OCI-M2 (cell line): ENCODE measurements around the gene HEG1.

ENCODE experiments used
- DNase-seq: peaks from one replicate; lab custom pipeline; 2025; ENCODE audit not compliant: unreplicated experiment; lab: John Stamatoyannopoulos, UW

Gene HEG1

DNA sequence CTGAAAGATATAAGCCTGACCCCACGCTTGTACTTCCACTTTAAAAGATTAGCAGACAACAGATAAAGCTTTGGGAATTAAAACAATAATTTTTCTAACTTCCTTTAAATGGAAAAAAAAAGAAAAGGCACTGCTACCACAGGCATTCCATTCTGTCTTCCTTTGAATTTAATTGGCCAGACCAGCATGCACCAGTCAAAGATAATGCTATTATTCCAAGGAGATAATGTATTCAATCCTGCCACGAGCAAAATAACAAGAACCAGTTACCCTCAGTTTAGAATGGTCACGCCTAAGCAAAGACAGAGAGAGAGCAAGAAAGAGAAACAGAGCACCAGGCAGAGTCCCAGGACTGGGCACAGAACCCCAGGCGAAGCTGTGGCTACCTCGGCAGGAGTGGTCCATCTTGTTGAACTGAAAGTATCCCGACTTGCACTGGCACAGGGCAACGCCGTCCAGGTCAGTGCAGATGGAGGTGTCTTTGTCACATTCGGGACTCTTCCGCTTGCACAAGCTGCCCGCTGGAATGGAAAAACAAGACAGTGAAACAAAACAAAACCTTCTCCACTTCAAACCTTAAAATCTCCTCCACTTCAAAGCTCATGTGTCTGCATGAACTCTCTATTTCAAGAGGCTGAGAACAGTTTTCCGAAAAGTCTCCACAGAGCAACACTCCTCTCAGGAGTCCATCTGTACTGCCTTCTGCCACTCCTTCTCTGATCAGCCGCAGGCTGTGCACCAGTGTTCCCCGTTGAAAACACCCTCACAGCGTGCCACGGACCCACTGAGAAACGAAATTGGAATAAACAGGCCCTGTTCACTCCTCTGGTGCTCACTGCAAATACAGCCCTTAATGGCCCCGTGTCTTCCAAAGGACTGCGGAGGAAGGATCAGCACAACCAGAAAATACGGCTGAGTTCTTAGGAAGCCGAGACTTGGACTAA lies 58.2 kb downstream of the HEG1 start:
- DNase-seq, result no peak

- DNase-seq, result no peak
Measured at GRCh38 chr3:124995460-124995994, 60.3 kb downstream of the HEG1 start.

GRCh38 chr3:124993466-124993865 lies 62.3 kb downstream of the HEG1 start:
- no peak for DNase-seq

DNA sequence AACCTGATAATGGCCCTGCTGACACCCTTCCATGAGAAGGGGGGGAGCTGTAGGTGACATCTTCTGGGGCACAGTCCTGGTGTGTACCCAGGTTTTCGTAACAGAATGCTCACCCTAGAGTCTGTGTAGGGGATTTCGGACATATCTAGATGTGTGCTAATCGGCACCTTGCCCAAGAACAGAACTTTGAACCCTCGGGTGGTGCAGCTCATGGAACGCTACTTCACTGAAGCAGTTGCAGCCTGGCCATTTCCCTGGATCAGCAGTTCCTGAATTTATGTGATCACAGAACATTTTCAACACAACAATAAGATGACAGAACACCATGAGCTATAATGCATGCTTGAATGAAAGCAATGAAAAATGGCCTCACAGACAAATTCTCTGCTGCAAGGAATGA lies 63.8 kb downstream of the HEG1 start:
- DNase-seq, result no peak

DNA sequence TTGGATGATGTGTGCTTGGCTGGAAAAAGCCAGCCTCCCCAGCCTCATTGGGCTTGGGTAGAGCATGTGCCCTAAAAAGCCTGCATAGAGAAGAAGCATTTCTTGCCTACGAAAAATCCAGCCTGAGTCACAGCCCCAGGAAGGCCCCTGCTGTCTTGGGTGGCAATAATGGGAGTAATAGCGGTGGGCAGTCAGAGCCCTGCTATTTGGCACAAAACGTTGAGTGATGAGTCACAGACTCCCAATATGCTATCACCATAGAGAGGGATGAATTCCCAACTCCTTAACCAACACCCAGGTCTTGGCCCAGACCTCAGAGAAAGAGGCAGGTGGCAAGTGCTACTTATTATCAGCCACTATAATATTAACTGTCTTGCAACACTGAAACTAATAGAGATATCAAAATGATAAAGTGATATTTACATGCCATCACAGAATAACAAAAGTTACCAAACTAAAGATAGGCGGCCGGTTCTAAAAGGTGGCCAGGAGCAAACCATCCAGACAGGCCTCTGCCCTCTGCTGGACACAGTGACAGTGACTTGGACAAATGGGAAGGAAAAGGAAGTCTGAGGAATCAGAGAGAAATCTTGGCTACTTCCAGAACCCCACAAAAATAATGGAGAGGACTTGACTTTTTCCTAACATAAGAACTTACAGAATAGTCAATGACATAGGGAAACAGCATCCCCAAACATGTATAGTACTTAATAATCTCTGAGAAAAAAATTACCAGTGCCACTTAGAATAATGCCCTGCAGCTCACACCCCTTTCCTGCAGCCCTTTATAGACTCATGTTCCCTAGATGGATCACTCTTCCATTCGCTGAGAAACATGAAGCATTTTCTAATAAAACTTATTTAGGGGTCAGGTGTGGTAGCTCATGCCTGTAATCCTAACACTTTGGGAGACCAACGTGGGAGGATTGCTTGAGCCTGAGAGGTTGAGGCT lies 69.3 kb downstream of the HEG1 start:
- no peak for DNase-seq

DNA sequence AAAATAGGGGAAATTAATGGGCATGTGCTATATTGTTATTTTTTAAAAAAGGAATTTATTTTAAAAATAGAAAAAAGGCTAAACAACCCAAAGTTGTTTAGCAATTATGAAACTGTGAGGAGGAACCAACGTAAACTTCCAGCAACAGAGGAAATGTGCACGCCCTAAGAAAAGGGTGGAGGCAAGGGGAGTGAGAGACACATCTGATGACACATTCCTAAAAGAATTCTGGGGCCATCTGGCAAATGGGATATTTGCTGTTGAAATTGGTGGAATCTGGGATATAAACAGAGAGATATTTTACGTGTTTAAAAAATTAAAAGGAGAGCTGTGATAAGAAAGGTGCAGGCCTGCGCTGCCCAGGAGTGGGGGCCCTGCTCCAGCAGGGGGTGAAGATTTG lies 70.4 kb downstream of the HEG1 start:
- no peak for DNase-seq

- DNase-seq, result no peak
Measured at GRCh38 chr3:124984754-124985153, 71.0 kb downstream of the HEG1 start.

DNA sequence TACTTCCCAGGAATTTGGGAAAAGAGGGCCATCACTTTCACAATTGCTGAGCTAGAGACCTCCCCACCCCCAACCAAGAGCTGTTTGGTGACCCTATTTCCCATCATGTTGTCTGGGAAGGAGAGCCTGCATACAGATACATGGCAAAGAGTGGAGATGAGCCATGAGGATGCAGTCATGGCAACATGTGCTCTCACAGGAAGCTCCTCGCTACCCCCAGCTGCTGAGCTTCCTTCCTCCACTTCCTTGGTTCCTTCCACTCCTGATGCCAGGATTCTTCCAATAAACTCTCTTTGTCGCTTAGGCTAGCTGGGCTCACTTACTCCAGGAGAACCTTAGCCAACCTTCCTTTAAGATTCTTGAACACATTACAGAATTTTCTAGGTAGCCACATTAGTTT lies 72.9 kb downstream of the HEG1 start:
- DNase-seq, result no peak

DNA sequence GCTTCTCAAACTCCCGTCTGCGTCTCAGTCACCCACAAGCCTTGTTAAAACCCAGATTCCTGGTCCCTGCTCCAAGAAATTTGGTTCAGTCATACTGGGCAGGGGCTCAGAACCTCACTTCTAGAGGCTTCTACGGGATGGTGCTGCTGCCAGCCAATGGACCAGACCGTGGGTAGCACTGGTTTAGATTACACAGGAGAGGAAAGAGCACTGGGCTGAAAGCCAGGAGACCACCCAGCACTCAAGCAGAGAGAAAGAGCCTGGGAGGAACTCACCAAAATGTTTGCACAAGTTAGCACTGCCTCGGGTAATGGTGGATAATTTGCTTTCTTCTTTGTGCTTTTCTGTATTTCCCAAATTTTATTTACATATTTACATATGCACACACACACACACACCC lies 74.3 kb downstream of the HEG1 start:
- no peak for DNase-seq

- DNase-seq, result no peak
Measured at GRCh38 chr3:124978627-124979026, 77.2 kb downstream of the HEG1 start.

DNA sequence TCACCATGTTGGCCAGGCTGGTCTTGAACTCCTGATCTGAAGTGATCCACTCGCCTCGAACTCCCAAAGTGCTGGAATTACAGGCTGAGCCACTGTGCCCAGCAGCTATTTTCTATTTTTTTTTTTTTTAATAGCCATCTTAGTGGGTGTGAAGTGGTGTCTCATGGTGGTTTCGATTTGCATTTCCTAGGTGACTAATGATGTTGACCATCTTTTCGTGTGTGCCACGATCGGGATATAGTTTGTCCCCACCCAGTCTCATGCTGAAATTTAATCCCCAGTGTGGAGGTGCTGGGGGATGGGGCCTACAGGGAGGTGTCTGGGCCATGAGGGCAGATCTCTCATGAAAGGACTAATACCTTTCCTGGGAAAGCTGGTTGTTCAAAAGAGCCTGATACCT lies 79.4 kb downstream of the HEG1 start:
- DNase-seq, result no peak

DNA sequence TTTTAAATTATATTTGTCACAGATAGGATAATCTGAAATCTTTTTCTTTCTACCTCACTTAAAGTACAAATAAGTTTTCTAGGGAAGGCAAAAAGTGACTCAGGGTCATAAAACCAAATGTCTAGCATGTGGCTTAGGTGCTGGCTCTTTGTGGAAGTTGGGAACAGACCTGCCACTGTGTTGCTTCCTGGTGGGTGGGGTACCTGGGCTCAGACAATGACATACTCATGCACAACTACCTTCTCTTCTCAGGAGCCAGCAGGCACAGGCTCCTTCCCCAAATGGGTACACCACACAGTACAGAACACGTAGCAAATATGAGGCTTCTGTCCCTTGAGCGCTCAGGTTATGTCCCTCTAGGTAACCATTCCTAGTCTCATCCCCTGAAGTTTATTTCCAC lies 81.1 kb downstream of the HEG1 start:
- DNase-seq, result no peak

DNA sequence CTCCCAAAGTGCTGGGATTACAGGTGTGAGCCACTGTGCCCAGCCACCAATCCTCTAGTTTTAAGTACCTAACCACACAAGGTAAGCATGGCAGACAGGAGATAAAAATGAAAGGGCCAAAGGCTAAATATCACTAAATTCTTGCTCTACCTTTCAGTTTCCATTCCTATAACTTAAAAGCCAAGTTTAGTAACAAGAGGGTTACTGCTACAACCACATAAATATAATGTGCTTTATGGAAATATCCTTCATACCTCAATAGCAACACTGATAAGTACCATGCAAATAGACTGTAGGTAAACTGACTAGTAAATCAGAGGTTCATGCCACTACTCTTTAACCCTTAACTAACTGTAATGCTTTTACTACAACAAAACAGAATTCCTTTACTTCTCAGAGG lies 82.5 kb downstream of the HEG1 start:
- no peak for DNase-seq

GRCh38 chr3:124972457-124972856 lies 83.3 kb downstream of the HEG1 start:
- DNase-seq, result no peak

GRCh38 chr3:124969963-124970722 lies 85.7 kb downstream of the HEG1 start:
- no peak for DNase-seq

DNA sequence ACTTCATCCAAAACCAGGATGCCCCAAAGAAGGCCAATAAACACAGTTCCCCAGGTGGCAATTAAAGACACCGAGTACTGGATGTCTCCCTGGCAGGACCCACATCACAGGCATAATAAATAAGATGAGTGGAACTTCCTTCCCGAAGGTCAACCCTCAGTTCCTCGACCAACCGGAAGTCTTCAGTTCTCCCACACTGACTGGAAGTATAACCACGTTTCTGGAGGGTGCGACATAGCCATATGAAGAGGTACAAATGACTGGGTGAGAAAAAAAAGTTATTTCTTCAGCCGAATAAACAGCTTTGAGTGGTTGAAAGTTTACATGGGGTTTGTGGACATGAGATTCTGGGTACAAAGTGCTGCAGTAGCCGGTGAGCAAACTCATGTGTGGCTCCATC lies 86.6 kb downstream of the HEG1 start:
- DNase-seq, result no peak

DNA sequence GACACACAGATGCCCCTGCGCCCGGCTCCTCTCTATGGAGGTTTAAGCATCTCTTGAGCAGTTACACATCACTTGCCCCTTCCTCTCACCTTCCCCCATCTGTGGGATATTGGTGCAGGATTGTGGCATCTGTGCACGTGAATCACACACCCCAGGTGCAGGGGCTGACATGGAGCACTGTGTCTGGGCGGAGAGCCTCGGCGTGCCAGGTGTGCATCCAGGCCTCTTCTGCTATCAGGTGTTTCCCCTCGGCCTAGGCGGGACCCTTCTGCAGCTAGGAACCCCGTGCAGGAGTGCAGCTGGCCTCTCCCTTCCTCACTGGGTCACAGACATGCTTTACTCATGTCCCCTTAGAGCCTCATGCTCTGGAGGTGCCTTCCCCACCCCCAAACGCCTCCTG lies 87.8 kb downstream of the HEG1 start:
- DNase-seq, result no peak

DNA sequence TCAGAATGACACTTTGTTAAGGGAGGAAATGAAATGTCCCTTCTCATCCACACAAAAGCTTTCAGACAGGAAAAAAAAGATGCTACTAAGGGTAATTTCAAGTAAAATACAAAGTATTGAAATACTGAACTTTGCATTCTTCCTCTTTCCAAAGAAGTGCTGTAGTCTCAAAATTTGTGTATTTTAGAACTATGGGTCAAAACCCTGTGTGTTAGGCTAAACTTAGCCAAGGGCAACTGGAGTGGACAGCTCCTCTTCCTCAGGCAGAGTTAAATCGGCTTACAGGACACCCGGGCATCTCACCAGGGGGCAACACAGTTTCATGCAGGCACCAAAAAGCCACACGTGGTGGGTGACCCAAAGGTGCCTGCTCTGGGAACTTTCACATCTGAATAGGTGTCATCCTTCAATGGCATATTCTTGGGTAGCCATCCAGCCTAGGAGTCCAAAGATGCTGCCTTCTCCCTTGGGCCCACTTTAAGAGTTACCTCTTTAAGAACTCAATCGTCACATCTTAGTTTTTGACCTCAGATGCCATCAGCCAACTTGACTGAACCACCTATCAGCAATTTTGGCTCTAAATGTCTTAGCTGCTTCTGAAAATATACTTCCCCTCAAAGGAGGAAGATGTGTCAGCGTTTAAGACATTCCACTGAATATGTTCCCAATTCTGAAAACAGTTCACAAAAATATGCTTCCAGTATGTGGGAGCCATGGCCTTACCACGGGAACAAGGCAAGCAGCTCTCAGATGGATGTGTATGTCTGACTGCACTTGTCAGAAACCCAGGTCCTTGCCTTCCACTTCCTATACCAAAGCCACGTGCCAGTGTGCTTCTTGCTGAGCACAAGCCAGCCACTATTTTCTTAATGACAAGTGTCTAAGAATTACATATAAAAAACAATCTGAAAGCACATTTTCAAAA lies 89.0 kb downstream of the HEG1 start:
- no peak for DNase-seq

DNA sequence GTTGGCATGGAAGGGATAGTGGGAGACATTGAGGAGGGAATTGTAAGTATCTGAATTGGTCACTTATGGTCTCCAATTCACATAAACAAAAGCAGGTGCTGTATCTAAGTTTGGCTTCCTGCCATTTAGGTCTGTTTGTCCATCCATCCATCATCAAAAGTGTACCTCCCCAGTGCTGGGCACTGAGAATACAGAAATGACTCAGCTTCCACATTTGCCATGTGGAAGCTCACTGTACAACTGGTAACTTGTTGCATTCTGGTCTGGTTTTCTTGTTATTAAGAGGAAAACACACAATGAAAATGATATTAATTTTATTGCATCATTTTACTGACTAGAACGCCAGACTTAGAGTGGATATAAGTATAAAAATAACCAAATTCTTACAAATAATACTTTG lies 90.4 kb downstream of the HEG1 start:
- no peak for DNase-seq

- DNase-seq, result no peak
Measured at GRCh38 chr3:124964387-124964786, 91.4 kb downstream of the HEG1 start.
